CD4-positive, alpha-beta T cell (primary cell): ENCODE results near the gene LRRTM4. TPM values are rescaled to one million over a fixed set of nuclear protein-coding genes. Genes with fewer than 3 reads are reported as not detected.

ENCODE experiments used
- ATAC-seq: fragments of 200-7000 bp; cut with Tn5 transposase; one replicate; pipeline ENCODE4 v1.10.0; 2022; ENCODE audit warnings: mild to moderate bottlenecking; ENCODE audit not compliant: poor library complexity
- CTCF ChIA-PET: fragments of 350-600 bp; sonication (Branson Sonifier 250); formaldehyde crosslinking; loops from one replicate; lab custom pipeline; 2021; ENCODE audit warnings: antibody characterized with exemption, inconsistent platforms; lab: Charles Lee
- POLR2A ChIA-PET: fragments of 350-600 bp; sonication (Branson Sonifier 250); formaldehyde crosslinking; loops from one replicate; lab custom pipeline; 2021; ENCODE audit warnings: antibody characterized with exemption, inconsistent platforms; lab: Charles Lee
- DNase-seq, 14 experiments: peaks; one replicate each; pipeline ENCODE4 v3.0.0-alpha.2; 2013 to 2020; ENCODE audit warnings: mixed read lengths in 2 of 14
- H3K27ac ChIP-seq, 2 donors: one replicate each; pipeline versions ENCODE4 v1.5.1 to v1.7.0; 2013; ENCODE audit warnings: low read length in 2 of 2, low read depth in 1 of 2, mild to moderate bottlenecking in 1 of 2
- H3K27me3 ChIP-seq, 2 experiments: 1 replicate in 1 of 2; 2 replicates in 1 of 2; pipeline versions ENCODE4 v1.6.1 to v1.7.0; 2013; ENCODE audit warnings: low read length in 2 of 2, control low read depth in 1 of 2, mild to moderate bottlenecking in 1 of 2, moderate library complexity in 1 of 2; ENCODE audit not compliant: insufficient read depth in 2 of 2, control insufficient read depth in 1 of 2
- H3K36me3 ChIP-seq: one replicate; pipeline ENCODE4 v1.6.1; 2013; ENCODE audit warnings: low read length, control low read depth; ENCODE audit not compliant: insufficient read depth
- H3K4me1 ChIP-seq: one replicate; pipeline ENCODE4 v1.6.1; 2013; ENCODE audit warnings: low read length, control low read depth; ENCODE audit not compliant: insufficient read depth
- H3K4me3 ChIP-seq: one replicate; pipeline ENCODE4 v1.5.1; 2013; ENCODE audit warnings: mild to moderate bottlenecking, low read length, moderate library complexity
- H3K9me3 ChIP-seq, 2 experiments: 1 replicate in 1 of 2; 2 replicates in 1 of 2; pipeline versions ENCODE4 v1.6.1 to v1.7.0; 2013; ENCODE audit warnings: low read length in 2 of 2, mild to moderate bottlenecking in 2 of 2, control low read depth in 1 of 2, moderate library complexity in 1 of 2; ENCODE audit not compliant: control insufficient read depth in 1 of 2, insufficient read depth in 1 of 2
- H3K27ac Mint-ChIP-seq: one replicate; pipeline ENCODE4 v1.8.0; 2020; ENCODE audit warnings: mixed read lengths
- H3K27me3 Mint-ChIP-seq: one replicate; pipeline ENCODE4 v1.8.0; 2021; ENCODE audit warnings: mixed read lengths
- H3K36me3 Mint-ChIP-seq: one replicate; pipeline ENCODE4 v1.8.0; 2021; ENCODE audit warnings: low read depth, mixed read lengths
- H3K4me1 Mint-ChIP-seq: one replicate; pipeline ENCODE4 v1.8.0; 2021; ENCODE audit warnings: low read depth, mixed read lengths
- H3K4me3 Mint-ChIP-seq: one replicate; pipeline ENCODE4 v1.8.0; 2020; ENCODE audit warnings: mild to moderate bottlenecking, mixed read lengths
- H3K9me3 Mint-ChIP-seq: one replicate; pipeline ENCODE4 v1.8.0; 2020; ENCODE audit warnings: mixed read lengths
- intact Hi-C, 2 experiments: fragments of 100-400 bp; cut with DNase I in 1 of 2; cut with micrococcal nuclease in 1 of 2; formaldehyde crosslinking; loops; one replicate each; pipeline versions ENCODE4 v1.15.1 to v1.9.0; 2023 to 2025; cut with DNase I, micrococcal nuclease
- total RNA-seq, 174 experiments: library from RNA in 2 of 174; stranded (reverse) in 2 of 174; gene quantifications; one replicate each; pipeline ENCODE4 v1.2.3 and lab custom pipeline; 2021 to 2026
- TF ChIP-seq, protein P1 (sequence below): fragments of 200-600 bp; IDR thresholded peaks from one replicate; pipeline ENCODE4 v1.8.0; 2022; ENCODE audit warnings: antibody characterized with exemption, mild to moderate bottlenecking

The LRRTM4 gene
- total RNA-seq, 2 experiments from 2014 or later, result not detected

DNA sequence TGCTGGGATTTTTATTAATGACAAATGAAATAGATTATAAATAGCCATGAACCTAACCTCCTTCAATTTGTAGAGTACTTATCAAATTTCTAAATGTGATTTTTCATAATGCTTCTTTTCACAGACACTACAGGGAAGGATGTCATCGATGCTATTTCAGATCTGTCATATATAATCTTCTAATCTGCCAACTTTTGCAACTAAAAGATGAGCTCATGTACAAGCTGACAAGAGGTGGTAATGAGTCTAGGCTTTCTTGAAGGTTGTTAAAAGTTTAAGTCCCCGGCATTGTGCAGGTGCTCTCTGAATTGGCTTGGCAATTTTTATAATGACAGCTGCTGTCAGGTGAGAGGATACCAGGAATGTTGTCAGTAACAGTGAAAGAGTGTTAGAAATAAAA, 320.4 kb downstream of the LRRTM4 start:
- H3K4me1 ChIP-seq, result no peaks in the 10 kb centered on the region
- Mint-ChIP-seq H3K9me3 (peaks cover 14% of the 10 kb centered on the region), H3K4me1 (no peaks in the 10 kb centered on the region), H3K4me3 (no peak overlapping the region), H3K27ac (no peak overlapping the region), H3K27me3 (no peaks in the 10 kb centered on the region), H3K36me3 (no peaks in the 10 kb centered on the region)
- peaks cover 0 to 10% of the 10 kb centered on the region in 2 experiments for H3K9me3 ChIP-seq
- ChIA-PET CTCF (no interaction called here), POLR2A (no interaction called here)
- ATAC-seq (no peak), DNase-seq (no peak)
- H3K36me3 ChIP-seq, result no peaks in the 10 kb centered on the region
- no peak overlapping the region for H3K27ac ChIP-seq
- TF ChIP-seq, protein P1, sequence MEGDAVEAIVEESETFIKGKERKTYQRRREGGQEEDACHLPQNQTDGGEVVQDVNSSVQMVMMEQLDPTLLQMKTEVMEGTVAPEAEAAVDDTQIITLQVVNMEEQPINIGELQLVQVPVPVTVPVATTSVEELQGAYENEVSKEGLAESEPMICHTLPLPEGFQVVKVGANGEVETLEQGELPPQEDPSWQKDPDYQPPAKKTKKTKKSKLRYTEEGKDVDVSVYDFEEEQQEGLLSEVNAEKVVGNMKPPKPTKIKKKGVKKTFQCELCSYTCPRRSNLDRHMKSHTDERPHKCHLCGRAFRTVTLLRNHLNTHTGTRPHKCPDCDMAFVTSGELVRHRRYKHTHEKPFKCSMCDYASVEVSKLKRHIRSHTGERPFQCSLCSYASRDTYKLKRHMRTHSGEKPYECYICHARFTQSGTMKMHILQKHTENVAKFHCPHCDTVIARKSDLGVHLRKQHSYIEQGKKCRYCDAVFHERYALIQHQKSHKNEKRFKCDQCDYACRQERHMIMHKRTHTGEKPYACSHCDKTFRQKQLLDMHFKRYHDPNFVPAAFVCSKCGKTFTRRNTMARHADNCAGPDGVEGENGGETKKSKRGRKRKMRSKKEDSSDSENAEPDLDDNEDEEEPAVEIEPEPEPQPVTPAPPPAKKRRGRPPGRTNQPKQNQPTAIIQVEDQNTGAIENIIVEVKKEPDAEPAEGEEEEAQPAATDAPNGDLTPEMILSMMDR, result no peak
- intact Hi-C loops, result no loop called here
- H3K4me3 ChIP-seq, result no peak overlapping the region
- H3K27me3 ChIP-seq, result no peaks in the 10 kb centered on the region

DNA sequence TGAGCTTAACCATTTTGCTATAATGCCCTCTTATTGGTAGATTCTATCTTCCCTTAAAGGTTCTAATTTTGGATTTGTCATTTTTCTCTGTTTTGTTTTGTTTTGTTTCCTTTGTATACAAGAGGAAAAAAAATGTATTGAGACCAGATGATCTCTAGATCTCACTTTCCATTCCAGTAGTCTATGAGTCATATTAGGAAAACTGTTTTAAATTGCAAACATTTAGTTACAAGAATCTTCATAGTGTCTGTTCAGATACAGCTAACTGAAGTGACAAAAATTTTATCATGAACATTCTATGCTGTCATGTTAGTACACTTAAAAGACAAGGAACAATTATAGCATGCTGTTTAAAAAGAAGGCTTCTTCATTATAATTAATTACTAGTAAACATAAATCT, 322.8 kb downstream of the LRRTM4 start:
- TF ChIP-seq, protein P1, result no peak
- H3K27me3 Mint-ChIP-seq, result no peaks in the 10 kb centered on the region

DNA sequence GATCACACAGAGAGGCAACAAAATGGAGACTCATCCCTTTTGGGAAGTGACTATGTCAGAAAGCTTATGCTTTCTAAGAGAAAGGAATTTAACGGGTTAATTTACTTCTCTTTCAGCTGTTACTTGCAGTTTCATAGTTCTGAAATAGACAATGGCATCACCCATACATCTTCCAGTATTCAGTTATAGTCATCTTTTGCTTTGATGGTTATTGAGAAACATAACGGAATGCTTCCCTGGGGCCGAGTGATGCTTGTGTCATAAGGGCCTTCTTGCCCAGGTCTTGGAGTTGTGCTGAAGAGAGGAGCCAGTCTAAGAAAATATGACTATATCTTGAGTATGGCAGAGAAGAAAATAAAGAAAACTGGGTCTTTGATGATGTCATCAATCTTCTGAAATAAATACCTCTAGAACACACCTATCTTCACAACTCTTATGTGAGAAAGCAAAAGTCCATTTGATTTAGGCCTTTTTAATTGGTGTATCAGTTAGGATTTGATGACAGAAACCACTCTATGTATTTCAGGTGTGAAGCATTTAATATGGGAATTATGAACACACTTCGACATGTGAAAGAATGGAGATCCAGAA, 328.2 kb downstream of the LRRTM4 start:
- DNase-seq (no peak), ATAC-seq (no peak)
- Mint-ChIP-seq H3K27me3 (no peaks in the 10 kb centered on the region), H3K36me3 (no peaks in the 10 kb centered on the region), H3K4me3 (no peak overlapping the region), H3K27ac (no peak overlapping the region), H3K4me1 (no peaks in the 10 kb centered on the region), H3K9me3 (peaks cover 11% of the 10 kb centered on the region)
- intact Hi-C loops, result no loop called here
- CTCF ChIA-PET, result no interaction called here
- Histone ChIP-seq H3K27ac (no peak overlapping the region), H3K4me1 (no peaks in the 10 kb centered on the region), H3K9me3 (peaks cover 0 to 7% of the 10 kb centered on the region in 2 experiments), H3K27me3 (no peaks in the 10 kb centered on the region), H3K4me3 (no peak overlapping the region), H3K36me3 (no peaks in the 10 kb centered on the region)
- TF ChIP-seq, protein P1, result no peak
- POLR2A ChIA-PET, result no interaction called here

More for the DNA sequence above, 322.8 kb downstream of the LRRTM4 start:
- Histone ChIP-seq H3K9me3 (no peaks in the 10 kb centered on the region), H3K27ac (no peak overlapping the region), H3K4me1 (no peaks in the 10 kb centered on the region), H3K4me3 (no peak overlapping the region), H3K36me3 (no peaks in the 10 kb centered on the region), H3K27me3 (no peaks in the 10 kb centered on the region)
- no peak for DNase-seq
- Mint-ChIP-seq H3K4me1 (no peaks in the 10 kb centered on the region), H3K9me3 (peaks cover 9% of the 10 kb centered on the region), H3K27ac (no peak overlapping the region), H3K4me3 (no peak overlapping the region), H3K36me3 (no peaks in the 10 kb centered on the region)
- POLR2A ChIA-PET, result no interaction called here
- intact Hi-C loops, result no loop called here
- ATAC-seq, result no peak
- CTCF ChIA-PET, result no interaction called here
